H1 (cell line): ENCODE data around the gene TRIM50.

Experiments
- CHD2 ChIP-seq: IDR thresholded peaks from 2 replicates; pipeline ENCODE4 v1.6.1; 2012; ENCODE audit warnings: low read length, improper control_type of control experiment
- EP300 ChIP-seq, 2 experiments: IDR thresholded peaks; 1 replicate in 1 of 2; 2 replicates in 1 of 2; pipeline ENCODE4 v1.6.1; 2011 to 2012; ENCODE audit warnings: low read depth in 2 of 2, low read length in 2 of 2, mild to moderate bottlenecking in 2 of 2, borderline replicate concordance in 1 of 2, inconsistent platforms in 1 of 2, moderate library complexity in 1 of 2
- JUND ChIP-seq: IDR thresholded peaks from 2 replicates; pipeline ENCODE4 v1.6.1; 2011; ENCODE audit warnings: mild to moderate bottlenecking, improper control_type of control experiment, low read length
- YY1 ChIP-seq: IDR thresholded peaks from 2 replicates; pipeline ENCODE4 v1.6.1; 2011; ENCODE audit warnings: low read depth, mild to moderate bottlenecking, low read length
- TF ChIP-seq, protein P1 (sequence below): IDR thresholded peaks from 2 replicates; pipeline ENCODE4 v1.6.1; 2011; ENCODE audit warnings: low read length, improper control_type of control experiment
- TF ChIP-seq, protein P2 (sequence below), 3 experiments: IDR thresholded peaks; 1 replicate in 2 of 3; 2 replicates in 1 of 3; pipeline versions ENCODE4 v1.5.1 to v1.6.1; 2011; ENCODE audit warnings: low read length in 3 of 3, mild to moderate bottlenecking in 3 of 3, inconsistent platforms in 2 of 3, low read depth in 1 of 3, moderate library complexity in 1 of 3; ENCODE audit not compliant: insufficient read depth in 1 of 3; ENCODE audit errors: control extremely low read depth in 1 of 3

DNA sequence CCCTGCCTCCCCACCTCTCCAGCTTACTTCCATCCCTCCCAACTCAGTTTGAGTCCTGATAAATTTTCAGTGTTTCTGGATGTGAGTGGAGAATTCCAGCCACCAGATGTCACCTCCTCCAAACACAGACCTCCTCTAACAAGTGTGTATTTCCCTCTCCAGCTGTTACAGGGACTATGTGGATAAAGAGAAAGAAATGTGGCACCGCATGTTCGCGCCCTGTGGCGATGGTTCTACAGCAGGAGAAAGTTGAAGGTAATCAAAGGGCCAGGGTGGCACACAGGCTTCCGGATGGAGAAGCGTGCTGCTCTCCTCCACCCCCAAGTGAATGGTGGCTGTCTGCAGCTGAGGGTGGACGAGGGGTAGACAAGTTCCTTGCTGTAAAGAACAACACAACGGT, 14.8 kb upstream of the TRIM50 start:
- TF ChIP-seq CHD2 (no peak), YY1 (no peak), JUND (no peak), EP300 (IDR thresholded peaks at IDR 0.05; ENCODE audit: borderline replicate concordance in 1 of 2, low read depth in 2 of 2, low read length in 2 of 2) (no peak)
- TF ChIP-seq, protein P1, sequence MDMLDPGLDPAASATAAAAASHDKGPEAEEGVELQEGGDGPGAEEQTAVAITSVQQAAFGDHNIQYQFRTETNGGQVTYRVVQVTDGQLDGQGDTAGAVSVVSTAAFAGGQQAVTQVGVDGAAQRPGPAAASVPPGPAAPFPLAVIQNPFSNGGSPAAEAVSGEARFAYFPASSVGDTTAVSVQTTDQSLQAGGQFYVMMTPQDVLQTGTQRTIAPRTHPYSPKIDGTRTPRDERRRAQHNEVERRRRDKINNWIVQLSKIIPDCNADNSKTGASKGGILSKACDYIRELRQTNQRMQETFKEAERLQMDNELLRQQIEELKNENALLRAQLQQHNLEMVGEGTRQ = no peak
- TF ChIP-seq, protein P2, sequence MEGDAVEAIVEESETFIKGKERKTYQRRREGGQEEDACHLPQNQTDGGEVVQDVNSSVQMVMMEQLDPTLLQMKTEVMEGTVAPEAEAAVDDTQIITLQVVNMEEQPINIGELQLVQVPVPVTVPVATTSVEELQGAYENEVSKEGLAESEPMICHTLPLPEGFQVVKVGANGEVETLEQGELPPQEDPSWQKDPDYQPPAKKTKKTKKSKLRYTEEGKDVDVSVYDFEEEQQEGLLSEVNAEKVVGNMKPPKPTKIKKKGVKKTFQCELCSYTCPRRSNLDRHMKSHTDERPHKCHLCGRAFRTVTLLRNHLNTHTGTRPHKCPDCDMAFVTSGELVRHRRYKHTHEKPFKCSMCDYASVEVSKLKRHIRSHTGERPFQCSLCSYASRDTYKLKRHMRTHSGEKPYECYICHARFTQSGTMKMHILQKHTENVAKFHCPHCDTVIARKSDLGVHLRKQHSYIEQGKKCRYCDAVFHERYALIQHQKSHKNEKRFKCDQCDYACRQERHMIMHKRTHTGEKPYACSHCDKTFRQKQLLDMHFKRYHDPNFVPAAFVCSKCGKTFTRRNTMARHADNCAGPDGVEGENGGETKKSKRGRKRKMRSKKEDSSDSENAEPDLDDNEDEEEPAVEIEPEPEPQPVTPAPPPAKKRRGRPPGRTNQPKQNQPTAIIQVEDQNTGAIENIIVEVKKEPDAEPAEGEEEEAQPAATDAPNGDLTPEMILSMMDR (IDR thresholded peaks at IDR 0.05; ENCODE audit: control extremely low read depth in 1 of 3, insufficient read depth in 1 of 3, low read depth in 1 of 3, low read length in 3 of 3) = peak in 2 of 3 experiments; percentile 48 to 59; a peak in 3 of 4 replicates
